ENCODE data around the gene MKI67.

The MKI67 gene

DNA sequence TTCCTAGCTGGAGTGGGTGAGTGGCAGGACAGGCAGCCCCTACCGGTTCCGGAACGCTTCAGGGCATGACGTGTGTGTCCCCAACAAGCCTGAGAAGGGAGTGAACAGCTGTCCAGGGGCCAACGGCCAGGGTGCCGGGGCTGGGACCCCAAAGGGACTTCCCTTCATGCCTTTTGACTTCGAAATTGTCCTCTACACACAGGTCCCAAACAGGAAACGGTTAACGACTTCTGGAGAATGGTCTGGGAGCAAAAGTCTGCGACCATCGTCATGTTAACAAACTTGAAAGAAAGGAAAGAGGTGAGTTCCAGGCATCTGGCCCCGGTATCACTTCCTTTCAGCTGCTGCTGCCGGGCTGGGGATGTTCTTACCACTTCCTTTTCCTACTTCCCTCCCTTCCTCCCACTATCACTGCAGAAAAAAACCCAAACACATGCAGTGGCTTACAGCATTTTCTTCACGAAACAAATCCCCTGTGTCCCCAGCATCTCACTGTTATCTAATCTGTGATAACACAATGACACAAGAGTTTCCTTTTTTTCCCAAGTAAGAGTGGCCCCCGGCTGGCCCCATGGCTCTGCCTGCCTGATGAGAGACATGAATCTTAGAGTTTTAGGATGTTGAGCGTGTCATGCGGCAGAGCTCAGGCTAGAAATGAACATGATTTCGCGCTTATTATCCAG is 63.2 kb downstream of the MKI67 start:
- DNase-seq, result no peak

DNA sequence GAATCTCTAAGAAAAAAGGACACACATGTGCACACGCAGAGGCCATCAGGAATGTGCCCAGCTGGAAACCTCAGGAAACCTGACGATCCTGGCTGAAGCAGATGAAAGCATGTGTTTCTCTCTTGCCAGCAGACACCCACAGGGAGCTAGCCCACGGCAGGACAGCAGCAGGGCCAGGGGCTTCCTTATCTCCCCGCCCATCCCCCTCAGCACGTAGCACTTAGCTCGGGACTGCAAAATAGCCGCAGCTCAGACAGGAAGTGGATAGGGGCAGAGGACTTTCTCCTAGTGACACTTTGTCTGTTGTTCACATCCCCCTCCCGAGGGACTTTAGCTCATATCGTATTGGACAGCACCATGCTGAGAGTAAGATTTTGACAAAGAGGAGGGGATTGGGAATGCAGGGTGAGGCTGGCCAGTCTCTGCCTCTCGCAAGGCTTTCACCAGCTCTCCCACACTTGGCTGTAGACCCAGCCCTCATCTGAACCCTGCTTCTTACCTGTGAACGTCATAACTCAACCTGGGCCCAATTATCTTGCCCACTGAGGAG is 63.8 kb downstream of the MKI67 start:
- no peak for DNase-seq

- DNase-seq, result no peak
Observed at GRCh38 chr10:128061306-128062300, 64.6 kb downstream of the MKI67 start.

DNA sequence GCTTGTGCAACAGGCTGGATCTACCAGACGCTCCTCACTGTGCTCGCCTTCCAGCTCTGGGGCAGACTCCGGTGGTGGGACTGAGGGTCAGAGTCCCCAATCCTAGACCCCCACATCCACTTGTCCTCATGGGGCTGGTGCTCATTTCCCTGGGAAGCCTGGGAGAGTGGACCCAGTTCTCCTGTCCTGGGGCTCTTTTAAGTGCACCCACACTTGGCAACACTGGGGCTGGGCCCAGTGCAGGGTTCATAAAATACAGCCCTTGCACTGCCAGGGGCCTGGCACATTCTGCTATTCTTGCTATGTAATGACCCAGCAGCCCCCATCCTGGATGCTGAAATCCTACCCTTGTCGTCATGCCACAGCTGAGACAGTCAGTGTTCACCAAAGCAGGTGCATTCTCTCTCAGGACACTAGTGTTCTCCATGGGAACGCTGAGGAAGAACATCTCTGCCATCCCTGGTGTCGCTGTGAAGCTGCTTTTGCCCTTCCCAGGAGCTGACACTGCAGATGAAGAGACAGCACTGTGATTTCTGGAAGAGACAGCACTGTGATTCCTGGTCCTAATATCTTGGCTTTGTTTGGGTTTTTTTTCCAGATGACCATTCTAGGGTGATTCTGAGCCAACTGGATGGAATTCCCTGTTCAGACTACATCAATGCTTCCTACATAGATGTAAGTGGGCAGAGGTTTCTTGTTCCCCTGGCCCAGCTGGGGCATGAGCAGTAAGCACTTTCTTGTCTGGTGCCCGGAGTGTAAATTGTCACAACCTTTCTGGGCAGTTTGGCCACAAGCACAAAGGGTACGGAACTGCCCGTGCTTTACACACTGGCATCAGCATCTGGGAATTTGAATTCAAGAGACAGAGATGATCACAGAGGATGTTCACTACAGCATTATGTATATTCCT is 65.6 kb downstream of the MKI67 start:
- DNase-seq, result no peak

DNA sequence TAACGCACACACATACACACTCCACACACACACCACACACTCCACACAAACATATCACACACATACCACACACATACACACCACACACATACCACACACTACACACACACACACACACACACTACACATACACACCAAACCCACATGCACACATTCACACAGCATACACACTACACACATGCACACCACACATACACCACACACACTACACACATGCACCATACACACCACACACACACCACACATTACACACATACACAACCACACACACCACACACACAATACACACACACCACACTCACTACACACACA is 66.3 kb downstream of the MKI67 start:
- DNase-seq, result no peak

DNA sequence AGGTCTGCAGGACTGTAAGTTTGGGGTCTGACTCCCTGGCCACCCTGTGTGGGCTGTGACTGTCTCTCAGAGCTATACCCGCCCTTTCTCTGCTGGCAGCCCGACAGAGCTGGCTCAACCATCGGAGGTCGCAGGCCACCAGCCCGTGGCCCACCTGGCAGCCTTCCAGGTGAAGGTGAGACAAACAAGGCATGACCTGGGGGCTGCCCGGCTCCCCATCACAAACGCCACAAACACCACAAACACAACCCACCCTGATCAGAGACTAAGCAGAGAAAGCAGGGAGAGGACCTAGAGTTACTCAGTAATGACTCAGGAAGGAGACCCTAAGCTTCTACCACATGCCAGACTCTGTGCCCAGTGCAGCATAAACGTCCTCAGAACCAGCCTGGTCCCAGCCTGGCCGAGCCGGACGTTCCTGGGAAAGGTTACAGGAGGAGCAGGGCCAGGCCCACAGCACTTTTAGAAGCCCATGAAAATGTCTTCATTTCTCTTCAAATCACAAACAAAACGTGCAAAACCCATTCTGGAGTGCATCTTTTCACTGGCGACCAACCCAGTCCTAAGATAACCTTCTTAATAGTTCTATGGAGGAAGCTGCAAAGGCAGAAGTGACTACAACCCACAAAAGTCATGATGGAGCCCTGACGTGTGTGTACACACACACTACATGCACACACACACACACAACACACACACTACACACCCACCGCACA is 66.8 kb downstream of the MKI67 start:
- no peak for DNase-seq

GRCh38 chr10:128058750-128059134 is 67.5 kb downstream of the MKI67 start:
- no peak for DNase-seq

- no peak for DNase-seq
Observed at GRCh38 chr10:128058106-128058749, 68.0 kb downstream of the MKI67 start.

DNA sequence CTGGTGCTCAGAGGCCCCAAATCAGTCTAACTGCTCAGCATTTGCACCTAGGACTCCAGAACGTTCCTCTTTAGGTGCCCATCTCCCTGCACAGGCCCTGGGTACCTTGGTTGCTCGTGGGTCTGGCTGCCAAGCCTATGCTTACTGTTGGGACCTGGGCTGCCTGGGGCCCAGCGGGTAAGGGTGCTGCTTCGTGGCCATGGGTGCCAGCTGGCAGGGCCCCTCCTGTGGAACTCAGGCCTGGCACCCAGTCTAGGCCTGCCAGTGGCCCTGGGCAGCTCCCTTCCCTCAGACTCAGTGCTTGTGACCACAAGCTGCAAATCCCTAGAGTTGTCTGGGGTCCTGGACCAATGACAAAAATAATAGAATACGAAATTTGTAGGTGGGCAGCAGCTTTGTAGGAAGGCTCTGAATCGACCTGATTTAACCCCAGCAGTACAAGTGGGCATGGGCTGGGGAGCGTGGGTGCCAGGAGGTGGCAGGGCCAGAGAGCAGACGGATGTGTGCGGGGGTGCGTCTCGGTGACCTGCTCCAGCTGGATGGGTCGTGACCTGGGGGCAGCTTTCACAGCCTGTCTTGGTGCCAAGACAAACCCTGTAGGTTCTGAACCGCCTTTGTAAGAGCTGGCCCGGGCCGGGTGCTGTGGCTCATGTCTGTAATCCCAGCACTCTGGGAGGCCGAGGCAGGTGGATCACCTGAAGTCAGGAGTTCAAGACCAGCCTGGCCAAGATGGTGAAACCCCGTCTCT is 69.7 kb downstream of the MKI67 start:
- DNase-seq, result no peak

DNA sequence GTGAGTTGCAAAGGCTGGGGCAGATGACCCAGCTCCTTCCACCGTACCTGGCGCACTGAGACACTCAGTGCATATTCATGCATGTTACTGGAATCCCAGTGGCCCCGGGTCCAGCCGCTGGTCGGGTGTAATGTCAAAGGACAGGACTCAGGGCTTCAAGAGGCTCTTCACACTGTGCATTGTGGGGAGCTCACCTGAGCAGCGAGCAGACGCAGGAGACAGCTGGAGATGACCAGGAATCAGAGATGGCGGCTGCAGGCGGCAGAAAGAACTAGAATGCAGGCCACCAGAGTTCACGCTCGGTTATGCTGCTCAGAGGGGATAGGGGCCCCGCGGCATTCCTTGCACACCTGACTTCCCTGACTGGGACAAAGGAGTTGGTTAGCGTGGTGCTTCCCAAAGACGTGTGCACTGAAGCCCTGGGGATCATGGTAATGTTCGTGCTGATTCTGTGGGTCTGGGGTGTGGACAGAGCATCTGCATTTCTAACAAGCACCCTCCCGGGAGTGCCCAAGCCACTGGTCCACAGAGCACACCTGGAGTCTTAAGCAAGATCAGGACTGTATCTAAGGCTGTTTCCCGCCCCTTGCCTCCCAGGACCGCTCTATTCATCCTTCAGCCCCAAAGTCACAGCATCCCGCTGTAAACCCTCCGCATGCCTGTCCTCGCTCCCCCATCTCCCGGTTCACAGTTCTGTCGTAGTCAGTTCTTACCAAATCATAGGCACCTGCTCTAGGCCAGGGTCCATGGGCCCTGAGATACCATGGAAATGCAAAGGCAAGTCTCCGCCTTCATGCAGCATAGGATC is 71.0 kb downstream of the MKI67 start:
- DNase-seq, result no peak

DNA sequence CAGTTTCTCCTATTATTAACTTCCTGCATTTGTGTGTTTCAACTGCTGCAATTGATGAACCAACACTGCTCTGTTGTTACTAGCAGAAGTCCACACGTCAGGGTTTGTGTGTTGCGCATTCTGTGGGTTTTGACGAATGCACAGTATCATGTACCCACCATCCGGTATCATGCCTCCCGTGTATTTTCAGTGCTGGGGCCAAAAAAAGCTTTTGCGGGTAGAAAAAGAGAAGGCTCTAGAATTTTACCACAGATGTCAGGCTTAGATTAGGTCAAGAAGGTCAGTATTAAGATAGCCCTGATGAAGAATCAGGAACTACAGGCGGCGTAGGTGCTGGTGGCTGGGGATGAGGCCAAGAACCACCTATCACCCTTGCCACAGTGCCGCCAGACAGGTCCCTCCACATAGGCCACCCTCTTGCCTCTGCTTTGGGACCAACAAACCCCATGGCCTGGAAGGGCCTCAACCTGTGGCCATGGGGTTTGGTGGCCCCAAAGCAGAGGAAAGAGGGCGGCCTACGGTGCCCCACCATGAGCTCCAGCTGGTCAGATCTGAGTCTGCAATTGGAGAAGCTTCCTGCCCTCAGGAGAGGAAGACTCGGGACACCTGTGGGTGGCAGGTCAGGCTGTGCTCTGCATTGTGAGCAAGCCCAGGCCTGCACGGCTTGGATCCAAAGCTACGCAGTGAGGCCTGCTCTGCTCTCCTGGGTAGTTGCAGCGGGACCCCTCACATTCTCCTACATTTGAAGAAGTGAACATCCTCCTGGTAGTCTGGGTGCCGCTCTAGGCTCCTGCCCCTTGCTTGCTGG is 71.9 kb downstream of the MKI67 start:
- no peak for DNase-seq

DNA sequence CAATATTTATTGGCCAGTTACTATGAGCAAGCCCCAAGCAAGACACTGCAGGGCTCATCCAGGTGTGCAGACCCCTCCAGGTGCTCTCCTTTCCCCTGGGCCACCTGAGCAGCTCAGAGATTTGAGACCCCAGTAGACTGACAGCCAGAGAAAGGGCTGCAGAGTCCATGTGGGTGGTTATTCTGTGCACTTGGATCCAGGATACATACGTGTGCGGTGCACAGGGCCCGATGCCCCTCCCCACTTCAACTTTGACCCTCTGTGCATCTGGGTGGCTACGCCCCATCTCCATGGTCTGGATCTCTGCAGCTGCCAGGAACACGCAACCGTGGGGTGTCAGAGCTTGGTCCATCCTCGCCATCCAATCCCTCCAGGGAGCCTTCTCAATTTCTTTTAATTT is 72.9 kb downstream of the MKI67 start:
- no peak for DNase-seq

DNA sequence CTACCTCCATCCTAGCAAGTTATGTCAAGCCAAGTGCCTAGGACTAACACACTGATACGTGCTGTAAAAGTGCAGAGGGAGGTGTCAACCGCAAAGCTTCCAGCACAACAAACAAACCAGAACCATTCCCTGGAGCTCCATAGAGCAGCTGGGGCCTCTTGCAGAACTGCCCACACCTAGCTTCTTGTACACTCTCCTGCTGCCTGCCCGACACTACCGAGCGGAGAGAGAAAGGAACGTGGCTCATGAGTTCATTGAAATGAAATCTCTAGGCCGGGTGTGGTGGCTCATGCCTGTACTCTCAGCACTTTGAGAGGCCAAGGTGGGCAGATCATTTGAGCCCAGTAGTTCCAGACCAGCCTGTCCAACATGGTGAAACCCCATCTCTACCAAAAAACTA is 73.5 kb downstream of the MKI67 start:
- DNase-seq, result no peak

DNA sequence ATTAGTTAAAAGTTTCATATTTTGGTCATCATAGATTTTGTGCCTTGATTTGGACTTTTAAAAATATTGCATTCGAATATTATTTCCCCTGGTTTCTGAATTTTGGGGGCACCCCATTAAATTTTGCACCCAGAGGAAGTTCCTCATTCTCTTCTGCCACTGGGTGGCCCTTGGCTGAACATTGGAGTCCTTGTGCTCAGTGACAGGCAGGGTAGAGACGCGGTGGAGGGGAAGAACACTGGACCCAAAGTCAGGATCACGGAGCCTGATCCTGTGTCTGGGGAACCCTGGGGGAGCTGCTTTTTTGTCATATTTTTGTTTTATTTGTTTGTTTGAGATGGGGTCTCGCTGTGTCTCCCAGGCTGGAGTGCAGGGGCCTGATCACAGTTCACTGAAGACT is 74.7 kb downstream of the MKI67 start:
- no peak for DNase-seq

- no peak for DNase-seq
Observed at GRCh38 chr10:128050936-128051335, 75.3 kb downstream of the MKI67 start.

DNA sequence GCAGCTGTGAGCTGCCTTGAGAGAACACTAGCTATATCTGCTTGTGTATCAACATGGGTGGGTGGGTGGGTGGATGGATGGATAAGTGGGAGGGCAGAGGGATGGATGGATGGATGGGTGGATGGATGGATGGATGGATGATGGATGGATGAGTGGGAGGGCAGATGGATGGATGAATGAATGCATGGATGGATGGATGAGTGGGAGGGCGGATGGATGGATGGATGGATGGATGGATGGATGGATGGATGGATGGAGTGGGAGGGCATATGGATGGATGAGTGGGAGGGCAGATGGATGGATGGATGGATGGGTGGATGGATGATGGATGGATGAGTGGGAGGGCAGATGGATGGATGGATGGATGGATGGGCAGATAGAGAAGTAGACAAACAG is 76.1 kb downstream of the MKI67 start:
- DNase-seq, result no peak

- no peak for DNase-seq
Observed at GRCh38 chr10:128049226-128050120, 76.8 kb downstream of the MKI67 start.

GRCh38 chr10:128048819-128049210 is 77.4 kb downstream of the MKI67 start:
- DNase-seq, result no peak

All from DMS 273 treated with DMSO at 0.1 percent for 48 hours (cell line).